GM12878 (cell line): ENCODE measurements around the gene REXO1. TPM values are rescaled to one million over a fixed set of nuclear protein-coding genes. Genes with fewer than 3 reads are reported as not detected.

Experiments used
- ATAC-seq: fragments of 200-7000 bp; cut with Tn5 transposase; 3 replicates; pipeline ENCODE4 v1.9.1; 2020; ENCODE audit warnings: mild to moderate bottlenecking, moderate library complexity
- BruUV-seq: library from RNA; stranded (reverse); fragments of 400-500 nt; replicated peaks from 2 replicates; lab custom pipeline; 2021; lab: Mats Ljungman, UMichigan
- CTCF ChIA-PET: fragments of 300-600 bp; sonication (Branson Sonifier 250); formaldehyde crosslinking; extraction: SDS; loops from one replicate; lab custom pipeline; 2021; ENCODE audit warnings: inconsistent platforms; lab: Yijun Ruan, JAX
- POLR2A ChIA-PET: fragments of 350-600 bp; formaldehyde crosslinking; extraction: SDS; loops from one replicate; lab custom pipeline; 2021; ENCODE audit warnings: inconsistent platforms; lab: Charles Lee
- RAD21 ChIA-PET: fragments of 300-600 bp; sonication (Branson Sonifier 250); formaldehyde crosslinking; loops from one replicate; lab custom pipeline; 2023; ENCODE audit warnings: antibody characterized with exemption; ENCODE audit not compliant: unreplicated experiment; lab: Charles Lee
- SMC1A ChIA-PET: fragments of 300-600 bp; sonication (Branson Sonifier 250); formaldehyde crosslinking; loops from one replicate; lab custom pipeline; 2023; ENCODE audit not compliant: unreplicated experiment, uncharacterized antibody; lab: Charles Lee
- DNase-seq: peaks from one replicate; pipeline ENCODE4 v3.0.0-alpha.2; 2011; ENCODE audit warnings: low read depth, low spot score
- FAIRE-seq: peaks from 3 replicates; lab custom pipeline; 2011; peaks lifted over from hg19 to GRCh38; lab: Jason Lieb, UNC
- H2AFZ ChIP-seq: 2 replicates; pipeline ENCODE4 v1.6.0; 2011; ENCODE audit warnings: low read depth, low read length, control low read depth; ENCODE audit not compliant: control insufficient read depth
- H3K27ac ChIP-seq: 2 replicates; pipeline ENCODE4 v1.5.1; 2011; ENCODE audit warnings: control low read depth; ENCODE audit not compliant: control insufficient read depth, insufficient read depth
- H3K27me3 ChIP-seq, 2 experiments: replicated peaks in 1 of 2; 2 replicates each; pipeline versions ENCODE4 v1.6.0 to v1.6.1; 2011; ENCODE audit warnings: low read length in 1 of 2; ENCODE audit not compliant: control insufficient read depth in 2 of 2, insufficient read depth in 2 of 2
- H3K36me3 ChIP-seq, 2 experiments: 2 replicates each; pipeline ENCODE4 v1.5.1; 2011; ENCODE audit warnings: low read length in 1 of 2; ENCODE audit not compliant: control insufficient read depth in 2 of 2, insufficient read depth in 2 of 2
- H3K4me1 ChIP-seq: 2 replicates; pipeline ENCODE4 v1.6.1; 2011; ENCODE audit warnings: mild to moderate bottlenecking, low read length, moderate library complexity, mixed read lengths; ENCODE audit not compliant: control insufficient read depth, insufficient read depth
- H3K4me2 ChIP-seq: 2 replicates; pipeline ENCODE4 v1.6.0; 2011; ENCODE audit warnings: control low read depth; ENCODE audit not compliant: control insufficient read depth, insufficient read depth
- H3K4me3 ChIP-seq: fragments of 200-600 bp; sonication (generic); 2 replicates; pipeline ENCODE4 v1.5.1; 2016
- H3K79me2 ChIP-seq: 2 replicates; pipeline ENCODE4 v1.6.0; 2011; ENCODE audit warnings: low read length; ENCODE audit not compliant: control insufficient read depth, insufficient read depth
- H3K9ac ChIP-seq: 2 replicates; pipeline ENCODE4 v1.8.0; 2011; ENCODE audit warnings: low read length, control low read depth, mixed read lengths; ENCODE audit not compliant: control insufficient read depth, insufficient read depth
- H3K9me3 ChIP-seq: replicated peaks from 3 replicates; pipeline ENCODE4 v1.5.1; 2011; ENCODE audit warnings: mild to moderate bottlenecking, low read length; ENCODE audit not compliant: control insufficient read depth, insufficient read depth
- H4K20me1 ChIP-seq: 2 replicates; pipeline ENCODE4 v1.6.0; 2011; ENCODE audit not compliant: control insufficient read depth, insufficient read depth
- BCL11A ChIP-seq: IDR thresholded peaks from 2 replicates; pipeline ENCODE4 v1.6.1; 2011; ENCODE audit warnings: low read depth, low read length
- IRF4 ChIP-seq: IDR thresholded peaks from 2 replicates; pipeline ENCODE4 v1.6.1; 2011; ENCODE audit warnings: low read depth, low read length
- KAT2A ChIP-seq: conservative IDR thresholded peaks from 2 replicates; pipeline ENCODE4 v1.6.1; 2011; ENCODE audit warnings: low read depth, low read length; ENCODE audit not compliant: control insufficient read depth
- POU2F2 ChIP-seq: IDR thresholded peaks from 3 replicates; pipeline ENCODE4 v1.6.1; 2011; ENCODE audit warnings: low read depth, mild to moderate bottlenecking, low read length, borderline replicate concordance
- RBBP5 ChIP-seq: fragments of 200-600 bp; sonication (generic); conservative IDR thresholded peaks from 2 replicates; pipeline ENCODE4 v1.6.1; 2016
- ZBTB40 ChIP-seq: fragments of 450-650 bp; IDR thresholded peaks from 2 replicates; pipeline ENCODE4 v1.6.1; 2016; ENCODE audit warnings: mild to moderate bottlenecking, moderate library complexity, borderline replicate concordance
- WGBS: methylation state at CpG from one replicate; pipeline ENCODE4 v1.1.6; 2016; ENCODE audit warnings: low lambda C conversion rate; ENCODE audit not compliant: insufficient replicate concordance, insufficient coverage; ENCODE audit errors: missing lambda C conversion rate; 5-methylcytosine and 5-hydroxymethylcytosine counted together
- in situ Hi-C: fragments of 300-500 bp; cut with MboI; formaldehyde crosslinking; loops from 9 replicates; pipeline ENCODE4 v1.14.3; 2018; ENCODE audit warnings: mixed read lengths
- intact Hi-C: fragments of 100-400 bp; cut with micrococcal nuclease; formaldehyde crosslinking; loops from one replicate; pipeline ENCODE4 v1.14.2; 2022; ENCODE audit not compliant: unreplicated experiment
- polyA plus RNA-seq, 11 experiments: library from polyadenylated mRNA; depleted of rRNA in 4 of 11; unstranded in 6 of 11; stranded (reverse) in 5 of 11; fragments of >200 nt; fragmentation: Nextera tagmentation in 4 of 11; fragmentation: Illumina TruSeq in 1 of 11; extraction: Ambion mirVana in 4 of 11; extraction: Trizol in 1 of 11; gene quantifications; 1 replicate in 1 of 11; 2 replicates in 10 of 11; pipeline versions ENCODE4 v1.2.1 to v1.2.3, GENCODE V29; 2011 to 2016; ENCODE audit warnings: inconsistent platforms in 2 of 11, missing spikeins in 2 of 11, low read depth in 1 of 11
- total RNA-seq, 4 experiments: library from RNA; depleted of rRNA in 3 of 4; stranded (reverse); fragments of >200 nt in 3 of 4; fragmentation: Illumina TruSeq in 1 of 4; extraction: Trizol in 1 of 4; gene quantifications; 2 replicates each; pipeline versions ENCODE4 v1.2.1 to v1.2.3, GENCODE V29; 2013 to 2021

REXO1 gene
- total and polyA plus RNA-seq, 10 of the 15 experiments (the other 5 are each of a cell fraction or from before 2014, with no cell fraction given) = 0.03 to 45.2 (median 8.4) TPM

- TF ChIP-seq ZBTB40 (no peak), IRF4 (no peak)
- TF ChIP-seq, all 136 proteins: peak for 0
Measured at GRCh38 chr19:1770866-1771576, 77.3 kb downstream of the REXO1 start (continued).

GRCh38 chr19:1769645-1769985 is 78.7 kb downstream of the REXO1 start:
- intact Hi-C loops (loop anchor here (5.0 kb wide), 1 partner anchor 222 kb away; no protein-coding TSS in a partner anchor), in situ Hi-C loops (loop anchor here (5.0 to 10.0 kb wide), 2 partner anchors 97 to 225 kb away; no protein-coding TSS in a partner anchor)
- Histone ChIP-seq H3K79me2 (no peaks in the 10 kb centered on the region), H3K4me3 (no peak overlapping the region), H3K36me3 (no peaks in the 10 kb centered on the region), H2AFZ (no peak overlapping the region), H3K9ac (no peak overlapping the region)
- DNase-seq (no peak), FAIRE-seq (no peak), ATAC-seq (no peak)
- ChIA-PET RAD21 (interaction anchor here (1.5 to 2.6 kb wide), 2 partner anchors 162 to 223 kb away, joined by 3 to 7 read pairs; no protein-coding TSS in a partner anchor), CTCF (no interaction called here), POLR2A (no interaction called here)
- BruUV-seq = no TSS peak
- 30% methylated on average over 12 of the region's 12 CpGs for WGBS
- TF ChIP-seq RBBP5 (no peak), BCL11A (no peak), POU2F2 (no peak), KAT2A (no peak)
- TF ChIP-seq, all 136 proteins: peak for 0
- H3K4me1 ChIP-seq = no peaks in the 10 kb centered on the region
- H3K27ac ChIP-seq = no peak overlapping the region
- SMC1A ChIA-PET = no interaction called here
- H3K4me2 ChIP-seq = no peak overlapping the region
- H3K9me3 ChIP-seq = peaks cover 6% of the 10 kb centered on the region
- H3K27me3 ChIP-seq = peaks cover 6 to 8% of the 10 kb centered on the region in 2 experiments; a peak in 3 of 4 replicates
- H4K20me1 ChIP-seq = no peaks in the 10 kb centered on the region
